Testis (tissue), 2 donors: ENCODE results near the gene MUC5AC.

ENCODE experiments used
- POLR2A ChIP-seq: fragments of 450-650 bp; IDR thresholded peaks from one replicate; pipeline ENCODE4 v1.6.1; 2017; ENCODE audit warnings: antibody characterized with exemption, mild to moderate bottlenecking, moderate library complexity
- TF ChIP-seq, protein P1 (sequence below), 3 experiments: fragments of 450-650 bp in 2 of 3; fragments of 200-600 bp in 1 of 3; sonication (generic) in 1 of 3; IDR thresholded peaks; one replicate each; pipeline ENCODE4 v1.5.1; 2016 to 2019; ENCODE audit warnings: antibody characterized with exemption in 3 of 3, mild to moderate bottlenecking in 2 of 3, moderate library complexity in 1 of 3

DNA sequence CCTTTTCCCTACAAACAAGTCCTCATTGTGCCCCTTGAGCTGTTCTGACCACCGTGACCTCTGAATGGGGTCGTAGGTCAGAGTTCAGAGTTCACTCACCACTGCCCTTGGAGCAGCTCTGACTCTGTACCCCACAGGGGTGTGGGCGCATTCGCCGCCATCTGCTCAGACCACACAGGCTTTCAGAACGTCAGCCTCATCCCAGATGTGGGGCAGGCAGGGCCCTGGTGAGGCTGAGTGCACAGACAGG, 50.3 kb downstream of the MUC5AC start:
- TF ChIP-seq, protein P1, sequence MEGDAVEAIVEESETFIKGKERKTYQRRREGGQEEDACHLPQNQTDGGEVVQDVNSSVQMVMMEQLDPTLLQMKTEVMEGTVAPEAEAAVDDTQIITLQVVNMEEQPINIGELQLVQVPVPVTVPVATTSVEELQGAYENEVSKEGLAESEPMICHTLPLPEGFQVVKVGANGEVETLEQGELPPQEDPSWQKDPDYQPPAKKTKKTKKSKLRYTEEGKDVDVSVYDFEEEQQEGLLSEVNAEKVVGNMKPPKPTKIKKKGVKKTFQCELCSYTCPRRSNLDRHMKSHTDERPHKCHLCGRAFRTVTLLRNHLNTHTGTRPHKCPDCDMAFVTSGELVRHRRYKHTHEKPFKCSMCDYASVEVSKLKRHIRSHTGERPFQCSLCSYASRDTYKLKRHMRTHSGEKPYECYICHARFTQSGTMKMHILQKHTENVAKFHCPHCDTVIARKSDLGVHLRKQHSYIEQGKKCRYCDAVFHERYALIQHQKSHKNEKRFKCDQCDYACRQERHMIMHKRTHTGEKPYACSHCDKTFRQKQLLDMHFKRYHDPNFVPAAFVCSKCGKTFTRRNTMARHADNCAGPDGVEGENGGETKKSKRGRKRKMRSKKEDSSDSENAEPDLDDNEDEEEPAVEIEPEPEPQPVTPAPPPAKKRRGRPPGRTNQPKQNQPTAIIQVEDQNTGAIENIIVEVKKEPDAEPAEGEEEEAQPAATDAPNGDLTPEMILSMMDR (IDR thresholded peaks at IDR 0.05): no peak
- TF ChIP-seq POLR2A: no peak
